ENCODE results near the gene PTPRK. TPM values are rescaled to one million over a fixed set of nuclear protein-coding genes. Genes with fewer than 3 reads are reported as not detected.
"Not testable (repeated sequence)": the region's sequence is repeated elsewhere in the genome, so short reads cannot be mapped to it uniquely, and the experiment has no call there.

PTPRK gene
- total RNA-seq, 4 donors from 2014 or later = 7.3 to 22.9 (median 13.0) TPM

DNA sequence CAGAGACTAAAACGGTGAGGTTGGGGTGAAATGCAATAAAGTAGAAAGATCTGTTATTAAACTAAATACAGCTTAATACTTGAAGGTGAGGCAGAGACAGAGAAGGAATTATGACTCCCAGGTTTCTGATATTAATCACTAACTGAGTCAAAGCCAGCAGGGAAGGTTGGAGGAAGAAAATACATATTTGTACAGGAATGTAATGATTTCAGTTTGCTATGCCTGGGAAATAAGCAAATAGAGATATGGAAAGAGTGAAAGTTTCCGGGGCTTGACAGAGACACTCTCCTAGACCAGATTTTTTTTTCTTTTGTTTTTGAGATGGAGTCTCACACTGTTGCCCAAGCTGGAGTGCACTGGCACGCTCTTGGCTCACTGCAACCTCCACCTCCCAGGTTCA, 76.8 kb downstream of the PTPRK start:
- in situ Hi-C loops (cut with MboI; ENCODE audit: low sequenced_read_pairs in 4 of 4) = no loop called here
- DNase-seq = no peak
- Histone ChIP-seq H3K4me1 (peaks cover 0 to 10% of the 10 kb centered on the region in 2 donors), H3K4me3 (no peak overlapping the region), H3K27me3 (no peaks in the 10 kb centered on the region), H3K9me3 (no peaks in the 10 kb centered on the region), H3K36me3 (no peaks in the 10 kb centered on the region), H3K27ac (no peak overlapping the region)
- intact Hi-C loops (cut with DNase I; ENCODE audit: low total_unique reads) = no loop called here
- TF ChIP-seq POLR2A (IDR thresholded peaks at IDR 0.05) = no peak
- TF ChIP-seq, protein P1, sequence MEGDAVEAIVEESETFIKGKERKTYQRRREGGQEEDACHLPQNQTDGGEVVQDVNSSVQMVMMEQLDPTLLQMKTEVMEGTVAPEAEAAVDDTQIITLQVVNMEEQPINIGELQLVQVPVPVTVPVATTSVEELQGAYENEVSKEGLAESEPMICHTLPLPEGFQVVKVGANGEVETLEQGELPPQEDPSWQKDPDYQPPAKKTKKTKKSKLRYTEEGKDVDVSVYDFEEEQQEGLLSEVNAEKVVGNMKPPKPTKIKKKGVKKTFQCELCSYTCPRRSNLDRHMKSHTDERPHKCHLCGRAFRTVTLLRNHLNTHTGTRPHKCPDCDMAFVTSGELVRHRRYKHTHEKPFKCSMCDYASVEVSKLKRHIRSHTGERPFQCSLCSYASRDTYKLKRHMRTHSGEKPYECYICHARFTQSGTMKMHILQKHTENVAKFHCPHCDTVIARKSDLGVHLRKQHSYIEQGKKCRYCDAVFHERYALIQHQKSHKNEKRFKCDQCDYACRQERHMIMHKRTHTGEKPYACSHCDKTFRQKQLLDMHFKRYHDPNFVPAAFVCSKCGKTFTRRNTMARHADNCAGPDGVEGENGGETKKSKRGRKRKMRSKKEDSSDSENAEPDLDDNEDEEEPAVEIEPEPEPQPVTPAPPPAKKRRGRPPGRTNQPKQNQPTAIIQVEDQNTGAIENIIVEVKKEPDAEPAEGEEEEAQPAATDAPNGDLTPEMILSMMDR (IDR thresholded peaks at IDR 0.05 in 4 of 5, conservative IDR thresholded peaks at IDR 0.05 in 1 of 5) = no peak
- ATAC-seq = no peak

- in situ Hi-C loops (cut with MboI; ENCODE audit: low sequenced_read_pairs in 4 of 4) = no loop called here
Observed at GRCh38 chr6:128439627-128440026, 80.8 kb downstream of the PTPRK start.

DNA sequence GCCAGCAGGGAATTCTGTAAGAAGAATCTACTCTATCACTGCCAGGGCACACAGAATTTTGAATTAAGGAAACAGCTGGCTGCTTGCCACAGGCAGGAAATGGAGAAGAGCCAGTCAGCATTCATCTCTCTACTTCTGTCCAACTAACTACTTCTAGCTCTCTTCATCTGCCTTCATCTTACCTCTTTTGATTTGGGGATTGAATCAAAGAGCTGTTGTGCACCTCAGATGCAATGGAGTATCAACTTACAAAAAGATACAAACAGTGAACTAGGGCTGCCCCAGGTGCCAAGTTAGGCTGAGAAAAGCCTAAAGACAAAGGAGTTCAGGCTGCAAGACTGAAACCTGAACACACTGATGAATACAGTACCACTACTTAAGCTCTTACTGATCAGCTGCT, 82.0 kb downstream of the PTPRK start:
- no peaks in the 10 kb centered on the region for H3K27me3 ChIP-seq
- H3K4me3 ChIP-seq = no peak overlapping the region
- TF ChIP-seq, protein P1 (IDR thresholded peaks at IDR 0.05 in 4 of 5, conservative IDR thresholded peaks at IDR 0.05 in 1 of 5) = no peak
- no peaks in the 10 kb centered on the region for H3K9me3 ChIP-seq
- intact Hi-C loops (cut with DNase I; ENCODE audit: low total_unique reads) = no loop called here
- DNase-seq = no peak
- H3K27ac ChIP-seq = no peak overlapping the region
- H3K36me3 ChIP-seq = no peaks in the 10 kb centered on the region
- in situ Hi-C loops (cut with MboI; ENCODE audit: low sequenced_read_pairs in 4 of 4) = no loop called here
- peaks cover 0 to 12% of the 10 kb centered on the region in 2 donors for H3K4me1 ChIP-seq
- no peak for ATAC-seq

More at GRCh38 chr6:128439627-128440026, 80.8 kb downstream of the PTPRK start:
- ATAC-seq (no peak), DNase-seq (no peak)
- H3K27ac ChIP-seq = no peak overlapping the region
- H3K36me3 ChIP-seq = no peaks in the 10 kb centered on the region
- H3K9me3 ChIP-seq = no peaks in the 10 kb centered on the region
- peaks cover 0 to 12% of the 10 kb centered on the region in 2 donors for H3K4me1 ChIP-seq
- no peaks in the 10 kb centered on the region for H3K27me3 ChIP-seq
- intact Hi-C loops (cut with DNase I; ENCODE audit: low total_unique reads) = no loop called here
- TF ChIP-seq, protein P1 (IDR thresholded peaks at IDR 0.05 in 4 of 5, conservative IDR thresholded peaks at IDR 0.05 in 1 of 5) = no peak
- no peak for TF ChIP-seq POLR2A (IDR thresholded peaks at IDR 0.05)
- no peak overlapping the region for H3K4me3 ChIP-seq

DNA sequence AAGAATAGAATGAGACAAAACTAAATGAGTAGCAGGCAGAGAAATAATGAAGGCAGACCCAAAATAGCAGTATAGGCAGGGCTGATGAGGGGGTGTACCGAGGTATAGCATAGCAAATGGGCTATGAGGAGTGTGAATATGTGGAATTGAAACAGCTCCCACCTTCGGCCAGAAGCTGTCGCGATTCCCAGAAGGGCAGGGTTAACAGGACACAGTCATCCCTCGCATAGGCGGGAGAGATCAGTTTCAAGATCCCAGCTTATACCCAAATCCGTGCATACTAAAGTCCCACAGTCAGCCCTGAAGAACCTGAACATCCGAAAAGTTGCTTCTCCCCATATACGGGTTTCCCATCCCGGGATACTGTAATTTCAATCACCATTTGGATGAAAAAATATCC, 82.7 kb downstream of the PTPRK start:
- ATAC-seq (no peak), DNase-seq (no peak)
- H3K27me3 ChIP-seq = no peaks in the 10 kb centered on the region
- intact Hi-C loops (cut with DNase I; ENCODE audit: low total_unique reads) = no loop called here
- no peak for TF ChIP-seq POLR2A (IDR thresholded peaks at IDR 0.05)
- H3K4me3 ChIP-seq = no peak overlapping the region
- no peaks in the 10 kb centered on the region for H3K36me3 ChIP-seq
- peaks cover 0 to 12% of the 10 kb centered on the region in 2 donors for H3K4me1 ChIP-seq
- no peak overlapping the region for H3K27ac ChIP-seq
- in situ Hi-C loops (cut with MboI; ENCODE audit: low sequenced_read_pairs in 4 of 4) = no loop called here
- no peaks in the 10 kb centered on the region for H3K9me3 ChIP-seq

- ATAC-seq; H3K36me3 ChIP-seq; DNase-seq; in situ Hi-C loops (cut with MboI; ENCODE audit: low sequenced_read_pairs in 4 of 4); intact Hi-C loops (cut with DNase I; ENCODE audit: low total_unique reads); H3K27ac ChIP-seq; H3K4me3 ChIP-seq; H3K27me3 ChIP-seq; H3K9me3 ChIP-seq: not testable (repeated sequence)
- H3K4me1 ChIP-seq = peaks cover 0 to 12% of the 10 kb centered on the region in 2 donors
Observed at GRCh38 chr6:128434752-128435151, 85.6 kb downstream of the PTPRK start.

GRCh38 chr6:128432394-128432793, 88.0 kb downstream of the PTPRK start:
- in situ Hi-C loops (cut with MboI; ENCODE audit: low sequenced_read_pairs in 4 of 4) = no loop called here
- no peak overlapping the region for H3K27ac ChIP-seq
- no peaks in the 10 kb centered on the region for H3K27me3 ChIP-seq
- ATAC-seq (no peak), DNase-seq (no peak)
- H3K9me3 ChIP-seq = no peaks in the 10 kb centered on the region
- intact Hi-C loops (cut with DNase I; ENCODE audit: low total_unique reads) = no loop called here
- no peak overlapping the region for H3K4me3 ChIP-seq
- no peaks in the 10 kb centered on the region for H3K4me1 ChIP-seq
- no peaks in the 10 kb centered on the region for H3K36me3 ChIP-seq
- TF ChIP-seq, protein P1 (IDR thresholded peaks at IDR 0.05 in 4 of 5, conservative IDR thresholded peaks at IDR 0.05 in 1 of 5) = no peak
- no peak for TF ChIP-seq POLR2A (IDR thresholded peaks at IDR 0.05)
